IPS DF 19.7 (cell line): ENCODE data around the gene CLDN10.
"Not testable (repeated sequence)": the region's sequence is repeated elsewhere in the genome, so short reads cannot be mapped to it uniquely, and the experiment has no call there.

Source experiments
- DNase-seq: peaks from one replicate; pipeline ENCODE4 v3.0.0-alpha.2; 2013; ENCODE audit warnings: low read depth, low spot score

The CLDN10 gene, protein sequence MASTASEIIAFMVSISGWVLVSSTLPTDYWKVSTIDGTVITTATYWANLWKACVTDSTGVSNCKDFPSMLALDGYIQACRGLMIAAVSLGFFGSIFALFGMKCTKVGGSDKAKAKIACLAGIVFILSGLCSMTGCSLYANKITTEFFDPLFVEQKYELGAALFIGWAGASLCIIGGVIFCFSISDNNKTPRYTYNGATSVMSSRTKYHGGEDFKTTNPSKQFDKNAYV

GRCh38 chr13:95552539-95553441 lies at the start of gene CLDN10:
TSS of gene CLDN10 (plus strand) at chr13:95552720. CDS start at chr13:95552754, 34 bp downstream.
- no peak for DNase-seq

DNA sequence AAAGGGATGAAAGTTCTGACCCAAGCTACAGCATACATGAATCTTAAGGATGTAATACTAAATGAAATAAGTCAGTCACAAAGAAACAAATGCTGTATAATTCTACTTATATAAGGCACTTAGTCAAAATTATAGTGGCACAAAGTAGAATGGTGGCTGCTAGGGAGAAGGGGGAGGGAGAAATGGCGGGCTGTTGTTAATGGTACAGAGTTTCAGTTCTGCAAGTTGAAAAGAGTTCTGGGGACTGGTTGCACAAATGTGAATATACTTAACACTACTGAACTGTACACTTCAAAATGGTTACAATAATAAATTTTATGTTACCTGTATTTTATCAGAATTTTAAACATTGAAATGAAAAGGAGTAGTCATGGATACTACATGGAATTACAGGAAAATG lies 48.9 kb upstream of the CLDN10 start:
- DNase-seq: no peak

DNA sequence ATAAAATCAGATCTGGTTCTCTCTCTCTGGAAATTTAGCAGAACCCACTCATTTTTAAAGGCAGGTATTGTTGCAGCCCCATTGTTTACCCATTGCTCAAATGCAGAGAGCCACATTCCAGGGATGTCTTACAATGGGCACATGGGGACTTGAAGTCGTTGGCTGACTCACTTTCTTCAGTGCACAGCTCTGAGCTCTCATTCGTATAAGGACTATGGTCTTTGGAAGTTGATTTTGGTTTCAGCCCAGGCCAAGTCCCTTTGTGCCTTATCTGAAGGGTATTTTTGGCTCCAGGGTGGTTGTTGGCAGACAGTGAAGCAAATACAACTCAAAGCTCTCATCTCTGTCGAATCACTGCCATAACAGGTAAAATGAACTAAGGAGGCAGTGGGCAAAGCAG lies 47.3 kb upstream of the CLDN10 start:
- DNase-seq: no peak

- no peak for DNase-seq
These were observed 46.5 kb upstream of the CLDN10 start for GRCh38 chr13:95505986-95506385.

- no peak for DNase-seq
These were observed 44.5 kb upstream of the CLDN10 start for GRCh38 chr13:95507991-95508390.

DNA sequence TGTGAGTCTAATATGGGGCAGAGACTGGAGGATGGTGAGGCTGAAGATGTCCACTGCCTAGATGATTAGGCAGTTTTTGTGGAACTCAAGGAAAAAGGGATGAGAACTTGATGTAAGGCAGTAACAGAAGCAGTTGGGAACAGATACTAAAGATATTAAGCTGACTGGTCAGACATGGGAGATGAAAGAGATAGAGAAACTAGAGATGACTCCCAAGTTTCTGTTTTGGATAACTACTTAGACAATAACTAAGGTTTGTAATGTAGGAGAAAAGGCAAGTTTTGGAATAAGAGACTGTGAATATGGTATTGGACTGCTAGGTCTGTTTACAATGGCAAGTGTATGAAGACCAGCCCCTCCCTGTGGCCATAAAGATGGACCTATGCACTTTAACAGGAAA lies 43.5 kb upstream of the CLDN10 start:
- DNase-seq: no peak

DNA sequence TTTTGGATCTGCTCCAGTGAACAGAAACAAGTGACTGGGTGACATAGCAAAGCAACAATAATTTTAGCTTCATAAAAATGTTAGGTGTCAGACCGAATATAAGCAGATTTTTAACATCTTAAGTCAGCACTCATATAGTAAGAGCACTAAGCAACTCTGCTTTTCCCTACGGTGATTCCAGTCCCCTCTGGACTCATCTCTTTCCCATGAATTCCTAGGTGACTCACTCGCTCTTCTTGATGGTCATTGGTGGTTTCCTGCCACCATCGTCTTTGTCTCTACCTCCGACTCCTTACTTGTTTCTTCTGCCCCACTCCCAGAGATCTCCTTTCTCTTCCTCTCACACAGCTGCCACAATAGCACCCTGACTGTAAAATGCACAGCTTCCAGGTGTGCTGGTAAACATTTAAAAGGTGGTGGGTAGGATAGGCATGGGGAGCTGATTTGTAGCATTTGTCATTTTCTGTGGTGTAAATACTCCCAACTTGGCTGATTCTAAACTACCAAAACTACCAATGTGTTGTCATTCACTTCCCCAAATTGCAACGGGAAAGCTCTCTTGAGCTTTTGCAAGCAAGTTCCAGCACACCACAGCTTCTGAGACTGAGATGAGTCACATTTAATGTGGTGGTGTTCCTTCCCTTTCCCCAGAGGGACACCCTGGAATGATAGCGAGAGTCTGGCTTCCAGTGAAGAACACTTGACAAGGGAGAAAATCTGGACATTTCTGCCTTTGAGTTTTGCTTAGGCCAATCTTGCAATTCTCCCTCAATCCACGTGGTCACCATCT lies 42.8 kb upstream of the CLDN10 start:
- DNase-seq: no peak

GRCh38 chr13:95510950-95511349 lies 41.6 kb upstream of the CLDN10 start:
- no peak for DNase-seq

GRCh38 chr13:95512424-95512823 lies 40.1 kb upstream of the CLDN10 start:
- DNase-seq: no peak

DNA sequence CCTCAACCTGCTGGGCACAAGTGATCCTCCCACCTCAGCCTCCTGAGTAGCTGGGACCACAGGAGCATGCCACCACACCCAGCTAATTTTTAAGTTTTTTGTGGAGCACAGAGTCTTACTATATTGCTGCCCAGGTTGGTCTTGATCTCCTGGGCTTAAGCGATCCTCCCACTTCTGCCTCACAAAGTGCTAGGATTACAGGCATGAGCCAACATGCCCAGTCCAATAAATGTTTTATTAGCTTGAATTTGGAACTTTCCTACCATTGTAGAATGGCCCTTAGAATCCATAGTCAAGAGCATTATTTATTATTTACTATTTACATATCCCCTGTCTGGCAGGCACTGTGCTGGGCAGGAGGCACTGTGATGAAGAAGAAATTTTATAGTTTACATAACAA lies 39.6 kb upstream of the CLDN10 start:
- DNase-seq: no peak

GRCh38 chr13:95515606-95516005 lies 36.9 kb upstream of the CLDN10 start:
- not testable (repeated sequence) for DNase-seq

DNA sequence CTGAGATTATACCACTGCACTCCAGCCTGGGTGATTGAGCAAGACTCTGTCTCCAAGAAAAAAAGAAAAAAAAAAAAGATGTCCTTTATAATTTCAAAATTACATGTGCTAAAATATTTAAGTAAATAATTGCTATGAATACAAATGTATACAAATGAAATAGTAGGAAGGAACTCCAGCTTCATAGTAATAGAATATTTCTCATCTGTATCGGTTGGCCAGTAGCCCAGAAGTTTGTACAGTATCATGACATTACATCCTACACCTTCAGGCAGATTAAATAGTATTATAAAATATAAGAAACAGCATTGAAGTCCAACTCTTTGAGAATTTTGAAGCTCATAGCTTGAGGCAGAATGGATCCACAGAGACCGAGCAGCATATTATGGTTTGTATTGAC lies 36.5 kb upstream of the CLDN10 start:
- no peak for DNase-seq

- no peak for DNase-seq
These were observed 36.0 kb upstream of the CLDN10 start for GRCh38 chr13:95516492-95516891.

- no peak for DNase-seq
These were observed 28.9 kb upstream of the CLDN10 start for GRCh38 chr13:95523598-95523997.

GRCh38 chr13:95524264-95524901 lies 28.1 kb upstream of the CLDN10 start:
- no peak for DNase-seq

DNA sequence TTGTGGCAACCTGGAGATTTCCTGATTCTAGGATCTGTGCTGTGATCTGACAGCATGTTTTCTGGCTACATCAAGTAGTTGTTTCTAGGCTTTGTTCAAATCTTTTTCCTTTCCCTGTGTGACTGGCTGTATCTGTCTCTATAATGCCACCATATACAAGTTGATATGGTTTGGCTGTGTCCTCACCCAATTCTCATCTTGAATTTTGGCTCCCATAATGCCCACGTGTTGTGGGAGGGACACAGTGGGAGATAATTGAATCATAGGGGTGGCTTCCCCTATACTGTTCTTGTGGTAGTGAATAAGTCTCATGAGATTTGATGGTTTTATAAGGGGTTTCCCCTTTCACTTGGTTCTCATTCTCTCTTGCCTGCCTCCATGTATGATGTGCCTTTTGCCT lies 24.6 kb upstream of the CLDN10 start:
- DNase-seq: no peak

- no peak for DNase-seq
These were observed 22.3 kb upstream of the CLDN10 start for GRCh38 chr13:95530178-95530577.

DNA sequence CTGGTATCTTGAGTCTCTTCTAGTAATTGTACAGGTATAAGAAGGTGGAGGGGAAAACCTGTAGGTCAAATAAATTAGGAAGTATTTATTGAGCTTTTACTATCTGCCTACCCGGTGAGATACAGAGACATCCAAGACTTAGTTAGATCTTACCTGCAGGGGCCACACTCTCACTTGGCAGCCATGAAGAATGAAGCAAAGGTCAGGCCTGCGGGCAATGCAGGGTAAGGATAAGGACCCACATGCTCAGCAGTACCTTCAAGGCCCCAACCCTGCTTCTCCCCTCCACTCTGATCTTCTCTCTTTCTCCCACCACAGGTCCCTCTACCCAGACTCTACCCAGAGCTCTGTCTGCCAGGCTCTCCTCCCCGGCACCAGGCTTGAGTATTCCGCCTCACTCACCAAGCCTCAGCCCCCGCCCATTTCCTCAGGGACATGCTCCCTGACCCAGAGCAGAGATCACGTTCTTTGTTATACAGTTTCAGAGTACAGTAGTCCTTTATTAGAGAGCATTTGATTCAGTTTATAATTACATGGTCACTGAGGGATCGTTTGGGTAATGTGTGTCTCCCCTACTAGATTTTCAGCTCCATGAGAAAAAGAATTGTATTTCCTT lies 18.9 kb upstream of the CLDN10 start:
- no peak for DNase-seq

- DNase-seq: no peak
These were observed 17.3 kb upstream of the CLDN10 start for GRCh38 chr13:95535243-95535642.

- DNase-seq: no peak
These were observed 15.8 kb upstream of the CLDN10 start for GRCh38 chr13:95536632-95537241.

- DNase-seq: no peak
These were observed 11.6 kb upstream of the CLDN10 start for GRCh38 chr13:95540888-95541287.
